Measurements from ENCODE around the gene SNTG2. TPM values are rescaled to one million over a fixed set of nuclear protein-coding genes. Genes with fewer than 3 reads are reported as not detected.

SNTG2 gene
- total RNA-seq, 2 experiments from 2014 or later: 2.5 to 3.2 TPM

DNA sequence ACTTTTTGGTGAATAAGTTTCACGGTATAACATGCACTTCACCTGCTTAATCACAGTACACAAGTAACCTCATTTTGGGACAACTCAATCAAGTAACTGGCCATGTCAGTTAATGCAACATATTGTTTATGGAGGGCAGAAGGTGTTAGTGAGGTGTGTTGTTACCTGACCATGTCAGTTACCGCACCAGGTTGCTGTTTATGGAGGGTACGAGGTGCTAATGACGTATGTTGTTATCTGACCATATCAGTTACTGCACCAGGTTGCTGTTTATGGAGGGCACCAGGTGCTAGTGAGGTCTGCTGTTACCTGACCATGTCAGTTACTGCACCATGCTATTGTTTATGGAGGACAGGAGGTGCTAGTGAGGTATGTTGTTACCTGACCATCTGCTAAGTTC, 327.5 kb downstream of the SNTG2 start:
- H3K4me1 Mint-ChIP-seq (ENCODE audit: low read depth): no peaks in the 10 kb centered on the region
- CTCF ChIA-PET: no interaction called here
- intact Hi-C loops (cut with micrococcal nuclease): no loop called here
- H3K4me3 Mint-ChIP-seq: no peak overlapping the region
- no peaks in the 10 kb centered on the region for H3K27me3 Mint-ChIP-seq
- DNase-seq (no peak), ATAC-seq (no peak)
- peaks cover 2% of the 10 kb centered on the region for H3K36me3 Mint-ChIP-seq (ENCODE audit: low read depth)
- H3K27ac Mint-ChIP-seq: no peak overlapping the region
- TF ChIP-seq, protein P1, sequence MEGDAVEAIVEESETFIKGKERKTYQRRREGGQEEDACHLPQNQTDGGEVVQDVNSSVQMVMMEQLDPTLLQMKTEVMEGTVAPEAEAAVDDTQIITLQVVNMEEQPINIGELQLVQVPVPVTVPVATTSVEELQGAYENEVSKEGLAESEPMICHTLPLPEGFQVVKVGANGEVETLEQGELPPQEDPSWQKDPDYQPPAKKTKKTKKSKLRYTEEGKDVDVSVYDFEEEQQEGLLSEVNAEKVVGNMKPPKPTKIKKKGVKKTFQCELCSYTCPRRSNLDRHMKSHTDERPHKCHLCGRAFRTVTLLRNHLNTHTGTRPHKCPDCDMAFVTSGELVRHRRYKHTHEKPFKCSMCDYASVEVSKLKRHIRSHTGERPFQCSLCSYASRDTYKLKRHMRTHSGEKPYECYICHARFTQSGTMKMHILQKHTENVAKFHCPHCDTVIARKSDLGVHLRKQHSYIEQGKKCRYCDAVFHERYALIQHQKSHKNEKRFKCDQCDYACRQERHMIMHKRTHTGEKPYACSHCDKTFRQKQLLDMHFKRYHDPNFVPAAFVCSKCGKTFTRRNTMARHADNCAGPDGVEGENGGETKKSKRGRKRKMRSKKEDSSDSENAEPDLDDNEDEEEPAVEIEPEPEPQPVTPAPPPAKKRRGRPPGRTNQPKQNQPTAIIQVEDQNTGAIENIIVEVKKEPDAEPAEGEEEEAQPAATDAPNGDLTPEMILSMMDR (IDR thresholded peaks at IDR 0.05): no peak
- POLR2A ChIA-PET: no interaction called here
- peaks cover 6% of the 10 kb centered on the region for H3K9me3 Mint-ChIP-seq

- H3K4me3 Mint-ChIP-seq: no peak overlapping the region
- H3K27me3 Mint-ChIP-seq: no peaks in the 10 kb centered on the region
- CTCF ChIA-PET: no interaction called here
- H3K27ac Mint-ChIP-seq: no peak overlapping the region
- POLR2A ChIA-PET: no interaction called here
- DNase-seq (no peak), ATAC-seq (no peak)
- peaks cover 3% of the 10 kb centered on the region for H3K9me3 Mint-ChIP-seq
- intact Hi-C loops (cut with micrococcal nuclease): no loop called here
- TF ChIP-seq, protein P1 (IDR thresholded peaks at IDR 0.05): no peak
- H3K36me3 Mint-ChIP-seq (ENCODE audit: low read depth): peaks cover 2% of the 10 kb centered on the region
- H3K4me1 Mint-ChIP-seq (ENCODE audit: low read depth): no peaks in the 10 kb centered on the region
These were observed 328.2 kb downstream of the SNTG2 start for GRCh38 chr2:1278861-1279260.

DNA sequence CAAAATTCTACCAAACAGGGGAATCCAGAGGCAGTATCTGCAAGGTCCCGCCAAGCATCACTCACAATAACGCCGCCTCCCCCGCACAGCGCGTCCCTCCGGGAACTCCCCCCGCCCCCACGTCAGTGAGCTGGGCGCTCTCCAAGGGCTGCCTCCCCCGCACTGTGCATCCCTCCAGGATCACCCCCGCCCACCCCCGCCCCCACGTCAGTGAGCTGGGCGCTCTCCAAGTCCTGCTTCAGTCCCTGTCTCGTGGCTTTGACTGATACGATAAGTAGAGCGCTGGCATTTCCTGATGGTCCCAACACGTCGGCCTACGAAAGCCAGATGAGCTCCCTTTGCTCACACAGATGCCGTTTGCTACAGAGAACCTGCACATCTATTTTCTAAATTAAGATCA, 331.9 kb downstream of the SNTG2 start:
- ChIA-PET CTCF (no interaction called here), POLR2A (no interaction called here)
- Mint-ChIP-seq H3K9me3 (no peaks in the 10 kb centered on the region), H3K27ac (no peak overlapping the region), H3K36me3 (ENCODE audit: low read depth) (no peaks in the 10 kb centered on the region), H3K27me3 (no peaks in the 10 kb centered on the region), H3K4me1 (ENCODE audit: low read depth) (no peaks in the 10 kb centered on the region), H3K4me3 (no peak overlapping the region)
- no peak for ATAC-seq
- DNase-seq: no peak
- TF ChIP-seq, protein P1 (IDR thresholded peaks at IDR 0.05): no peak
- intact Hi-C loops (cut with micrococcal nuclease): no loop called here

- H3K4me3 Mint-ChIP-seq: no peak overlapping the region
- ATAC-seq (no peak), DNase-seq (no peak)
- CTCF ChIA-PET: no interaction called here
- no peaks in the 10 kb centered on the region for H3K36me3 Mint-ChIP-seq (ENCODE audit: low read depth)
- no peaks in the 10 kb centered on the region for H3K4me1 Mint-ChIP-seq (ENCODE audit: low read depth)
- H3K27me3 Mint-ChIP-seq: no peaks in the 10 kb centered on the region
- TF ChIP-seq, protein P1 (IDR thresholded peaks at IDR 0.05): no peak
- POLR2A ChIA-PET: no interaction called here
- intact Hi-C loops (cut with micrococcal nuclease): no loop called here
- no peak overlapping the region for H3K27ac Mint-ChIP-seq
- H3K9me3 Mint-ChIP-seq: no peaks in the 10 kb centered on the region
These were observed 332.6 kb downstream of the SNTG2 start for GRCh38 chr2:1283020-1283801.

- no peak for ATAC-seq
- H3K27ac Mint-ChIP-seq: no peak overlapping the region
- H3K9me3 Mint-ChIP-seq: no peaks in the 10 kb centered on the region
- POLR2A ChIA-PET: no interaction called here
- H3K36me3 Mint-ChIP-seq (ENCODE audit: low read depth): no peaks in the 10 kb centered on the region
- CTCF ChIA-PET: no interaction called here
- TF ChIP-seq, protein P1 (IDR thresholded peaks at IDR 0.05): no peak
- DNase-seq: no peak
- H3K4me3 Mint-ChIP-seq: no peak overlapping the region
- intact Hi-C loops (cut with micrococcal nuclease): no loop called here
- no peaks in the 10 kb centered on the region for H3K4me1 Mint-ChIP-seq (ENCODE audit: low read depth)
- no peaks in the 10 kb centered on the region for H3K27me3 Mint-ChIP-seq
These were observed 333.2 kb downstream of the SNTG2 start for GRCh38 chr2:1283871-1284270.
